Stimulated activated CD4-positive, alpha-beta T cell treated with anti-CD3 and anti-CD28 coated beads, Interleukin-1b, Interleukin-23, amount 100 ng/mL, for 1 hour (primary cell): Measurements from ENCODE around the gene PRMT5.
"Not testable (repeated sequence)": the region's sequence is repeated elsewhere in the genome, so short reads cannot be mapped to it uniquely, and the experiment has no call there.

ENCODE experiments used
- DNase-seq, 2 donors: peaks; one replicate each; pipeline ENCODE4 v3.0.0-alpha.2; 2020; ENCODE audit warnings: low read depth in 2 of 2

Gene PRMT5

DNA sequence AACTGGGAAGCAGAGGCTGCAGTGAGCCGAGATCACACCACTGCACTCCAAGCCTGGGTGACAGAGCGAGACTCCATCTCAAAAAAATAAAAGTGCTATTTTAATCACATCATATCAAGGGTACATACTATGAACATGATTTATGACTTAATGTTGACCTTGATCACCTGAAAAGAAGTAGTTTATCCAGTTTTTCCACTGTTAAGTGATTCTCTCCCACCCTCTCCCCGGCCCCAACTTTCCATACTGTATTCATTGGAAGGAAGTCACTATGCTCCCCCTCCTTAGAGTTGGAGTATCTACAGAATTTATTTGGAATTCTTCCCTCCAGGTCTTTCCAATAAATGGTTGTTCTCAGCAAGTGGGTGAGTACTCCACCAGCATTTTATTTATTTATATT lies 3.0 kb upstream of the PRMT5 start:
- DNase-seq = no peak

DNA sequence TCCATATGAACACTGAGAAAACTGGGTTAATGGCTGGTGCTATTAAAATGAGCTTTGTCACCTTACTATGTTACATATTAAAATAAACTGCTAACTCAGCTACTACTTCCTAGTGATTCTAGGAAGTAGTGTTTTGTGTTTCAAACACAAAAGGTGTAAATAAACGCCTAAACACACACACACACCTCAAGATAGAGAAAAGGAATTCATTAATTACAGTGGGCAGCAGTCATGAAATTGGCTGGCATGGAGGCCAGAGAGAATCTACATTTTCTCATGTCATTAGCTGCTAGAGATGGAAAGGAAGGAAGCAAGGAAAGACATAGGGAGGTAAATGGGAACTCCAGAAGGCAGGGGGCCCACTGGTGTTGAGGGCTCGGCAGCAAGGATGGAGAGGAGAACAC lies 787 bp upstream of the PRMT5 start:
- DNase-seq = no peak

DNA sequence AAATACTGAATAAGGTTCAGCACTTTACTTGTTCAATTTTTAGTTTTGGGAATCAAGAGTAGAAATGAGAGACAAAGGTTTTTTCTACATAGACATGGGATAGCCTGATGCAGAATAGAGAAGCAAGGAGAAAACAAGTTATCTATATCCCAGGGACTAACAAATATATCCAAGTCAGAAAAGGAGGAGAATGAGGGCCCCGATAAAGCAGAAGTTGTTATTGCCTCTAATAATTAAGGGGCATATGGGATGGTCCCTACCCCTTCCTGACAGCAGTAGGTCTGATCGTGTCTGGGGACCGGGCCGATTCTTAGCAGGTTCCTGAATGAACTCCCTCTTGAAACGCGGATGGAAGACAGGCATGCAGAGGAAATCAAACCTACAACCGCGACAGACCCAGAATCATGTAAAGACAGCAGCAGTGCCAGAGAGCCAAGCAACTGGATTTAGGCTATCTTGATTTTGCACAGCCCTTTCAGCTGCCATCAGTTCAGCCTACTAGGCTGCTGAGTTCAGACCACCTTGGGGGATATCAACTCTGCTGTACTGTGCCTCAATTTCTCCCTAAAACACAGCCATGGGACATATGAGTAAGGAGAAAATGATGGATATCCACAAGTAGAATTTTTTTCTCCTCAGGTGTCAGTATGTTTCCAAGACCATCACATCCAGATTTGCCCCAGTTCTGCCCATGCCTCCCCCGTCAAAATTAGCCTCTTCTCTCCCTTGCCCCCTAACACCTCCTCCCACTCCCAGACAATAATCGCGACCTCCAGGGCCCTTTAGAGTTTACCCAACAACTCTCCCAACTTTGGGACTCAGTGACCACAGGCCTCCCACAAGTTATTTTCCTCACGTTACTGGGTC lies 706 bp downstream of the PRMT5 start:
- peak in 1 of 2 donors; percentile 11 for DNase-seq

DNA sequence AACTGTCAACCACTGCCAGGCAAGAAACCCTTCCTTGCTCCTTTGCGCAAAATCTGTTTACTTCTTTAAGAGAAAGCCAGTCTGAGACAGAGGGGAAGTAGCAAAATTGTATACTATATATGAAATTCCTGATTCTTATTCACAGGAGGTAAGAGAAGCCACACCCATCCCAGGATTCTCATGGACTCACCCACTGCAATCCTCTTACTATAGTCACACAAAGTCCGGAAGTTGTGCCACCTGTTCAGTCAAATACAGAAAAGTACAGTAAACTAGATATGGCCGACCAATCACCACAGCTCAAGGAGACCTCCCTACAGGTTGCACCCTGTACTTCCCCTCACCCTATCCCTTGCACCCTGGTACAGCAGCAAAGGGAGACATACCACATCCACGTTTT lies 2.9 kb downstream of the PRMT5 start:
- DNase-seq = no peak

DNA sequence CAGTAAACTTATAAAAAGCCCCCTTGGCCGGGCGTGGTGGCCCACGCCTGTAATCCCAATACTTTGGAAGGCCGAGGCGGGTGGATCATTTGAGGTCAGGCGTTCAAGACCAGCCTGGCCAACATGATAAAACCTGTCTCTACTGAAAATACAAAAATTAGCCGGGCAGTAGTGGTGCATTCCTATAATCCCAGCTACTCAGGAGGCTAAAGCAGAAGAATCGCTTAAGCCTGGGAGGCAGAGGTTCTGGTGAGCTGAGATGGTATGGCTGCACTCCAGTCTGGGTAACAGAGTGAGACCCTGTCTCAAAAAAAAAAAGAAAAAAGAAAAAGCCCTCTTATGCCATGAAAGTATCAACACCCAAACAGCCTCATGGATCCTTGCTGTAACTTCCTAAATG lies 3.7 kb downstream of the PRMT5 start:
- no peak for DNase-seq

DNA sequence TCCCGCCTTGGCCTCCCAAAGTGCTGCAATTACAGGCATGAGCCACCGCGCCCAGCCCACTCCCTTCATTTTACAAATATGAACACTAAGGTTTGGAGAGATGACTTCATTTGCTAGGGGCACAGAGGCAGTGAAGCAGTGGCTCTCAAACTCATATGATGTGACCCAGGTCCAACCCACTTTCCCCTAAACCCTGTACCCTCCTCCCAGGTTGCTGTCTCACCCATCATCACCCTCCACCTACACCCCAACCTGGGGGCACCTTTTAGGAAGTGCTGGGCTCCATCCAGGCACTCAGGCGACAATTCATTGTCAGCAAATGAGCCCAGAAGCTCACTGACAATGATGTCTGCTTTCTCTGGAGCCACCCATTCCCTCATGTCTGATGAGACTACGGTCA lies 5.4 kb downstream of the PRMT5 start:
- DNase-seq = no peak

DNA sequence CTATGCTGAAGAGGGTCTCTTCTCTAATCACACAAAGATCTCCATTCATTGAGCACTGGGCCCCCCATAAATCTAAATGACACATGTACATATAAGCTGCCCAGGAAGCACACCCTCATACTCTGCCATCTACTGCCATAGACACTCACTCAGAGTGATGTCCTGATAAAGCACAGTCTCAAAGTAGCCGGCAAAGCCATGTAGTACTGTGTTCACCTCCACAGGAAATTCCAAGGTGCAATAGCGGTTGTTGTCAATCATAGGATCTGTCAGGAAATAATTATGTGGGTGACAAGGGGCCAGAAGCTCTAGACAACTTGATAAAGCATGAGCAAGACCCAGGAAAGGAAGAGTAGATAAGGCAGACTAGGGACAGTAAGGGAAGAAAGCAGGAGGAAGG lies 6.9 kb downstream of the PRMT5 start:
- no peak for DNase-seq

DNA sequence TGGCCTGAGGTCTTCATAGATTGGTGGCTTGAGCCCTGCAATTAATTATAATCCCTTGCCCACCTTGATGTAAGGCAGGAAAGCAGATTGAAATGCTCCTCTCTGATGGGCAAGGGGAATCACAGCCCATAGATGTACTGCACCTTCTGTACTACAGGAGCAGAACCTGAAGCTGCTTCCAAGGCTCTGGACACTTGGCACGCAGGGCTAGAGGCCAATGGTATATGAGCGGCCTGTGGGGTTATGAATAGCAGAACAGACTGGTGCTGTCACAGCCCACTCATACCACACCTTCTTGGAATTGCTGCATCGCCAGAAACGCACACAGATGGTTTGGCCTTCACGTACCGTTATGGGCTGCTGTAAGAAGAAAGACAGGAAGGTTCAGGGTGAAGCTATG lies 8.5 kb downstream of the PRMT5 start:
- no peak for DNase-seq

DNA sequence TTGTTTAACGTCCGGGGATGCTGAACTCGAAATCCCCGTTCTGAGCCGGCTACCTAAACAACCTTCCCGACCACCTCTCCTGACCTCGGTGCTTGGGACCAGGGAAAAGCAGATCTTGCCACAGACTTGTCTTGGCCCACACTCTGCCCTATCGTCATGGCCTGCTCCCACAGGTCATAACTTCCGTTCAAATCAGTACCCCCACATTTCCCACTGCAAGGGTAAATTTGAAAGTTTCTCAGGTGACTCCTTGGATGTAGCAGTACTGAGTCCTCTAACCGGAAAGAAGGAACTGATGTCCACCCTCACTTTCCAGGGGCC lies 9.6 kb downstream of the PRMT5 start:
- DNase-seq = no peak

DNA sequence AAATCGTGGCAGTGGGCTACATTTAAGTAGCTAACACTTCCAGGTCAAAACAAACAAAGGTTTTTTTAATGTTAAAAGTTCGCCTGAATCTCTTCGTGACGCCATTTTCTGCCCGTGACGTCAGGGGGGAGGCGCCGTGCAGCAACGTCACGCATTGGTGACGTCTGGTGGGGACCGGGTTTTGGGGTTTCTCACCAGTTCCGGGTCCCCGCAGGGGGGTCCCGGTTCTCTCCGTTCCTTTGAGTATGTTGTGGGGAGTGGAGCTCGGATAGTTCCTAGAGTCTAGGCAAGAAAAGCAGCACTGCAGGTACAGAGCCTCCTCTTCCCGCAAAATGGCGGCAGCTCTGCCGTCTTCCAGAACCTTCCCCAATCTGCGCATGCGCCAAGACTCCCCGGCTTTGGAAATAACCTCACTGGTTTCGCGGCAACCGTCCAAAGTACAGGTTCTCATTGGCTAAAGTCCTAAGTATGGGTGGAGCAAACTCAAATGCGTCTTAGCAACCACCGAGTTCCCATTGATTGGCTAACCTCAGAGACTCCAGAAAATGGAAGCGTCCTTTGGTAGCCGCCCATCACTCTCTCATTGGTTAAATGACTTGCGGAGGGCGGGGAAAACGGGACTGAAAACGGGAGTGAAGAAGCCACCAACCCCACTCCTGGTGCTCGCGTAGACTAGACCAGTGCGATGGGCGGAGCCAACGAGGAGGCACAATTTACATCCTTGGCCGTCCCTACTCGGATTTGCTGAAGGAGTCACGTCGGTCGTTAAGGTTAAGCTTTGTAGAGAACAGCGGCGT lies 10.2 kb downstream of the PRMT5 start, which contains the start of gene RBM23:
TSS of gene RBM23 (minus strand) at position 346 of the 797 bp plus-strand sequence.
- DNase-seq = peak; percentile 98 to 99

DNA sequence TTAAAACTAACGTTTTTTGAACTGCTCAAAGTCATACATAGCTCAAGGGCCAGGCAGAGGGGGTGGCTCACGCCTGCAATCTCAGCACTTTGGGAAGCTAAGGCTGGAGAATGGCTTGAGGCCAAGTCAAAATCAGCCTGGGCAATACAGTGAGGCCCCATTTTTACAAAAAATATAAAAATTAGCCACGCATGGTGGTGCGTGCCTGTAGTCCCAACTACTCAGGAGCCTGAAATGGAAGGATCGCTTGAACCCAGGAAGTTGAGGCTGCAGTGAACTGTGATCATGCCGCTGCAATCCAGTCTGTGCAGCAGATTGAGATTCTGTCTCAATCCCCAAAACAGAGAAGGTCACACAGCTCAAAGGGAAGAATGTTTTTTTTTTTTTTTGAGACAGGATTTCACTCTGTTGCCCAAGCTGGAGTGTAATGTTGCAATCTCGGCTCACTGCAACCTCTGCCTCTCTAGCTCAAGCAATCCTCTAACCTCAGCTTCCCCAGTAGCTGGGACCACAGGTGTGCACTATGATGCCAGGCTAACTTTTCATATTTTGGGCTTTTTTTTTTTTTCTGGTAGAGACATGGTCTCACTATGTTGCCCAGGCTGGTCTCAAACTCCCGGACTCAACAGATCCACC lies 13.2 kb downstream of the PRMT5 start:
- DNase-seq = no peak

DNA sequence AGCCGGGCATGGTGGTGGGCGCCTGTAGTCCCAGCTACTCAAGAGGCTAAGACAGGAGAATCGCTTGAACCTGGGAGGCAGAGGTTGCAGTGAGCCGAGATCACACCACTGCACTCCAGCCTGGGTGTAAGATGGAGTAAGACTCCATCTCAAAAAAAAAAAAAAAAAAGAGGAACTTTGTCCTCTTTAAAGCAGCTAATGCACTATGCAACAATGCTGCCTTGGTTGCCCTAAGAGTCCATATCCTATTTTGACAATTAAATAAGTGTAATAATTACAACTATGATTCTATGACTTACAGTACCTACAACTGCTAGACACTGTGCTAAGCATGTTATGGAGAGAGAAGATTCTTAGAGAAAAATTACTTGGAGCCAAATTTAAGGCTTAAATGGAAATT lies 14.3 kb downstream of the PRMT5 start:
- DNase-seq = not testable (repeated sequence)

DNA sequence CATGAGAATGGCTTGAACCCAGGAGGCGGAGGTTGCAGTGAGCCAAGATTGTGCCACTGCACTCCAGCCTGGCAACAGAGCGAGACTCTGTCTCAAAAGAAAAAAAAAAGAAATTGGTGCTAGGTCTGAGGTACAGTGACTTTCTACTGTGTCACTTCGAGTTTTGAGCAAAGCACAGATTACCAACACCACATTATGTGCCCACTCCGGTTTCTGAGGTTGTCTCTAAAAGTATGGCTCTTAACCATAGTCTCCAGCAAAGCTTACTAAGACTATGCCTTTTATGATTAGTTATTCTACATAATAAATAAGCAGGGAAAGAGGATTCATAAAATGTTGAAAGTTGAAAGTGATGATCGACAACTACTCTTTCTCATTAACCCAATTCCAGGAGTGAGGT lies 18.3 kb downstream of the PRMT5 start:
- no peak for DNase-seq

DNA sequence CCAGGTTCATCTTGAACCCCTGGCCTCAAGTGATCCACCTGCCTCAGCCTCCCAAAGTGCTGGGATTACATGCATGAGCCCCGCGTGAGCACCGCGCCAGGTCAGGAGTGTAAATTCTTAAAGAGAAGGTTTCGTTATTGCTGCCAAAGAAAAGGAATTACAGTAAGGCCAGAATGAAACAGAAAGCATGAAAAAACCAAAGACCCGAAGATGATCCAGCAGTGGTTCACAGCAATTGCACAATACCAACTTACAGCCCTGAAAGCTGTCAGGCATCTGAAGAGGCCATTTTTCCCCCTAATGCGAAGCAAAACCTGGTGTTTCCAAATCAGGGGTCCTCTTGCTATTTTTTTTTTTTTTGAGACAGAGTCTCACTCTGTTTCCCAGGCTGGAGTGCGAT lies 20.6 kb downstream of the PRMT5 start:
- DNase-seq = no peak

DNA sequence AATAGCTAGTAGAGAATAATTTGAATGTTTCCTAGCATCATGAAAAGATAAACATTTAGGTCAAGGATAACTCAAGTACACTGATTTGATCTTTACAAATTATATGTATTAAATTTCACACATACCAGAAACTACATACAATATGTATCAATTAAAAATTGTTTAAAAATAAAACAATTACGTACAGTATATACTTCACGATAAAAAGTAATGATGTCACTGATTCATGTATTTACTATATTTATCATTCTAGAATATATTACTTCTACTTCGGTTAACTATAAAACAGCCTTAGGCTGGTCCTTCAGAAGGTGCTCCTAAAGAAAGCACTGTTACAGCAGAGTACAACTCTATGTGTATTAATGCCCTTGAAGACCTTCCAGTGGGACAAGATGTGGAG lies 21.7 kb downstream of the PRMT5 start:
- DNase-seq = no peak

DNA sequence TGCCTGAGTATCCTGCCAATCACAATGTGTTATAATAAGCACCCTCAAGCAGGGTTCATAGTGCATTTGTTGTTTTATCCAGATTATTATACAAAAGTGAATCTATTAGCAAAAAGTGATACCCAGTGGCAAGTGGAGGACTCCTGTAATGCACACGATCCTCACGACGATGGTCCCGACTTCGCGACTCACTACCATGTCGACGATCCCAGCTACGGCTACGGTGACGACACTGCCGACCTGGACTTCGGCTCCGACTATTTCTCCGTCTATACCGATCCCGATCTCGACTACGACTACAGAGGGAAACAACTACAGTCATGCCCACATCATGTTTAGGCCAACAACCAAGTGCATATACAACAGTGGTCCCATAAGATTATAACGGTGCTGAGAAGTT lies 23.1 kb downstream of the PRMT5 start:
- no peak for DNase-seq

DNA sequence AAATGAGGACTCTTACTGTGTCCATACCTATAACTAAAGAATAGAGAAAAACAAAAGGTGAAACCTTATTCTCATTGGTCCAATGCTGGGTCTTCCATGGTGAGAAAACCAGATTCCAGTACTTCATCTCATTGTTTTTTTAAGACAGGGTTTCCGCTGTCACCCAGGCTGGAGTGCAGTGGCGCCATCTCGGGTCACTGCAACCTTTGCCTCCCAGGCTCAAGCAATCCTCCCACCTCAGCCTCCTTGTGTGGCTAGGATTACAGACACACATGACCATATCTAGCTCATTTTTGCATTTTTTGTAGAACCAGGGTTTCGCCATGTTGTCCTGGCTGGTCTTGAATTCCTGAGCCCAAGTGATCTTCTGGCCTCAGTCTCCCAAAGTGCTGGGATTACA lies 23.5 kb downstream of the PRMT5 start:
- DNase-seq = no peak

DNA sequence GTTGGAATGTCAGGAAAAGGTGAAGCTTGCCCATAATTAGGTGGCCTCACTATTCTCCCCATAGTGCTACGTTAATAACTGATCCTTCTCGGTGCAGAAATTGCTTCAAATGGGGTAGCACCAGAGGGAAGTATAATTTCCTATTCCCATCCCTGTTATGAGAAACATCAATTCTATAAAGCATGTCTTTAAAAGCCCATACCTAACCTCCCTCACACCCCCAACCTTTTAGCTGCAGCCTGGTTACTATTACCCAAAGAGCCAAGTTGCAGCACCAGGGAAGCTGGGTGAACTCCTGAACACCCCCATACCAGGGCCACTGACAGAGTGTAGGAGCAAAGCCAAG lies 25.5 kb downstream of the PRMT5 start:
- DNase-seq = no peak

DNA sequence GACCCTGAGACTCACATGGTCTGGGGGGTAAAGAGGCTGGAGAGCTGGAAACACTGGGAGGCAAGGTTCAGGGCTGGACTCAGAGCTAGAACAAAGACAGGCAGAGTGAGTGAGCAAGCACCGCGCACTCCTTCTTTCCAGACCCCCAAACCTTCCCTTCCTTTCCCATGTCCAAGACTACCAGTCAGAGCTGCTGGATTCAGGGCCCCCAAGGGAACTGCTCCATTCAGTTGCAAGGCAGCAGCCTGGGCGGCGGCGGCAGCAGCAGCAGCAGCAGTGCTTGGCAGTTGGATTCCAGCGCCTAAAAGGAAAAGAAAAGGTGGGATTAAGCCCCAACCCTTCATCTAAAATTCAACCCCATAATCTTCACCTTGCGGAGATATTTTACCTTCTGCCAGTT lies 27.4 kb downstream of the PRMT5 start:
- no peak for DNase-seq

DNA sequence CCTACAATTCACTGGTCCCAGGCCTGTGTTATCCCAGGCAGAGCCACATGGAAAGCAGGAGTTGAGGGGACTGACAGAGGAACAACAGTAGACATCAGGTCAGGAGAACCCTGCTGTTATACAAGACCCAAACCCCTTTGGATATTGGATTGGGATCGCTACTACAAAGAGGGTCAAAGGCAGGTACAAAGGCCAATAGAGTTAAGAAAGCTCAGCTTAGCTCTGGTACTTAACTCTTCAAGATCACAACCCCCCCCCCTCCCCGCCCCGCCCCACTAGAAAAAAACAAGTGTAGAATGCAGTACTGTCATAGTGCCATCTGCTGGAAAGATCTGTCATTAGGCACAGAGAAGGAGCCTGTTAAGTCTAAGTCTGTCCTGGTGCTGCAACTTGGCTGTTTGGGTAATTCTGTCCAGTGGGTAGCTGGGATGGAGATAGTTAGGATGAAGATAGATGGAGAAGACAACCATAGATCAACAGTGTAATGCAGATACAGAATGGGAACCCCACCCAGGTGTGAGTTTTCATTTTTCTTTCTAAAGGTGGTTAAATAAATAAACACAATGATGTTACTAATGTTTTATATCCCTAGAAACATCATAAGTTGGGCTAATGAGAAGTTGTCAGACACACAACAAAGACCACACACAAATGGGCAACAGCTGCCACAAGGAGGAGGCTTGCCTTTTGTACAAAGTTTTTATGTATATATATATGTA lies 28.9 kb downstream of the PRMT5 start:
- no peak for DNase-seq

DNA sequence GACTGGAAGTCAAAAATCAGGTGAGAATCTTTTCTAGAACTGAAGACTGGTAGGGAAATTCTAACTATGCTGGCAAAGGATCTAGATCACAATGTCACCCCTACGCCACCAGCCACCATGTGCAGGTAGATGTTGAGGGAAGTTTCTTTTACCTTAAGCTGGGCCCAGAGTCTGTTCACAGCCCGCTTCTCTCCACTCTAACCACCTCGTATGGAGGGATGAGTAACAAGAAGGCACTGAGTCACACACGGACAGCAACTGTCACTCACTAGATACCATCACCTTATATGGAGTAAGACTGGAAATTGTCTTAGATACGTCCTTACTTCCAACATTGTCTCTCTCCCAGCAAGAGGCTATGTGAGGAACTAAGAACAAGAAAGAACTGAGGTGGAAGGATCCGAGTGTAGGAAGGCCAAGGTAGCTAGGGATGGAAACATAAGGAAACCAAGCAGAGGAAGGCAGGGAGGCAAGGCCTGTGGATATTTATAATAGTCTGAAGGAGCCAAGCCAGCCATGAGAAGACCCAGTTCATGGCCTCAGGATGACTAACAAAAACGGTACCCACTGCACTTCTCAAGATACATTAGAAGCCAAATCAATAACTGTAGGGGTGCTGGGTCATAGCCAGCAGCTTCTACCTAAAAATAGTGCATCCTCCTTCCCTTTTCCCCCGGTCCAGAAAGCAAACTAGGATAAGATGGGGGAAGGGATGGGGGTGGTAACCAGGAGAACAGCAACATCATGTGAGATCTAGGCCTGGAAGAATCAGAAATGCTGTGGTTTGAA lies 30.7 kb downstream of the PRMT5 start:
- no peak for DNase-seq
